ENCODE results near the gene FUT6. TPM values are rescaled to one million over a fixed set of nuclear protein-coding genes. Genes with fewer than 3 reads are reported as not detected.

Gene FUT6
- total and polyA plus RNA-seq, 4 donors, result 0.67 to 2.6 (median 1.9) TPM; not detected in 1

- Histone ChIP-seq H3K27me3 (ENCODE audit: control insufficient read depth in 3 of 3, insufficient read depth in 3 of 3, low read length in 2 of 3) (no peaks in the 10 kb centered on the region), H3K27ac (ENCODE audit: low read depth in 1 of 2, low read length in 1 of 2) (no peak overlapping the region), H3K9me3 (ENCODE audit: control insufficient read depth in 4 of 4, insufficient read depth in 3 of 4, low read length in 3 of 4) (peaks cover 0 to 3% (median 0%) of the 10 kb centered on the region in 4 donors), H3K9ac (ENCODE audit: insufficient read depth in 1 of 2, low read length in 2 of 2) (no peak overlapping the region), H3K4me1 (ENCODE audit: control insufficient read depth in 5 of 5, insufficient read depth in 5 of 5, low read length in 5 of 5) (no peaks in the 10 kb centered on the region), H3K4me3 (no peak overlapping the region), H3K36me3 (ENCODE audit: control insufficient read depth in 4 of 4, insufficient read depth in 4 of 4, low read length in 4 of 4) (no peaks in the 10 kb centered on the region)
- 90 to 94% methylated on average over 7 of the region's 7 CpGs for WGBS, 2 donors
- no peak for TF ChIP-seq CTCF (IDR thresholded peaks at IDR 0.05; ENCODE audit: control extremely low read depth, extremely low read depth)
- no peak for DNase-seq
- no peak for ATAC-seq (ENCODE audit: insufficient read depth, low FRiP score)
Measured at GRCh38 chr19:5795382-5795919, 44.1 kb downstream of the FUT6 start.

- ATAC-seq (ENCODE audit: insufficient read depth, low FRiP score) (no peak), DNase-seq (no peak)
Measured at GRCh38 chr19:5793188-5793587, 46.3 kb downstream of the FUT6 start.

GRCh38 chr19:5792224-5792623 lies 47.3 kb downstream of the FUT6 start:
- TF ChIP-seq CTCF (IDR thresholded peaks at IDR 0.05; ENCODE audit: control extremely low read depth, extremely low read depth), result no peak

More at GRCh38 chr19:5793188-5793587, 46.3 kb downstream of the FUT6 start:
- Histone ChIP-seq H3K4me1 (ENCODE audit: control insufficient read depth in 5 of 5, insufficient read depth in 5 of 5, low read length in 5 of 5) (peaks cover 0 to 6% (median 4%) of the 10 kb centered on the region in 5 donors), H3K9me3 (ENCODE audit: control insufficient read depth in 4 of 4, insufficient read depth in 3 of 4, low read length in 3 of 4) (peaks cover 0 to 3% (median 0%) of the 10 kb centered on the region in 4 donors), H3K27ac (ENCODE audit: low read depth in 1 of 2, low read length in 1 of 2) (no peak overlapping the region), H3K27me3 (ENCODE audit: control insufficient read depth in 3 of 3, insufficient read depth in 3 of 3, low read length in 2 of 3) (no peaks in the 10 kb centered on the region), H3K9ac (ENCODE audit: insufficient read depth in 1 of 2, low read length in 2 of 2) (no peak overlapping the region), H3K36me3 (ENCODE audit: control insufficient read depth in 4 of 4, insufficient read depth in 4 of 4, low read length in 4 of 4) (peaks cover 3 to 17% (median 11%) of the 10 kb centered on the region in 4 donors), H3K4me3 (no peak overlapping the region)
- WGBS, 2 donors, result 92 to 94% methylated on average over 3 of the region's 3 CpGs
- TF ChIP-seq CTCF (IDR thresholded peaks at IDR 0.05; ENCODE audit: control extremely low read depth, extremely low read depth), result no peak

More at GRCh38 chr19:5792224-5792623, 47.3 kb downstream of the FUT6 start:
- ATAC-seq (ENCODE audit: insufficient read depth, low FRiP score) (no peak), DNase-seq (no peak)
- Histone ChIP-seq H3K27me3 (ENCODE audit: control insufficient read depth in 3 of 3, insufficient read depth in 3 of 3, low read length in 2 of 3) (no peaks in the 10 kb centered on the region), H3K36me3 (ENCODE audit: control insufficient read depth in 4 of 4, insufficient read depth in 4 of 4, low read length in 4 of 4) (peaks cover 8 to 27% (median 15%) of the 10 kb centered on the region in 4 donors), H3K4me3 (no peak overlapping the region), H3K9ac (ENCODE audit: insufficient read depth in 1 of 2, low read length in 2 of 2) (no peak overlapping the region), H3K27ac (ENCODE audit: low read depth in 1 of 2, low read length in 1 of 2) (no peak overlapping the region), H3K4me1 (ENCODE audit: control insufficient read depth in 5 of 5, insufficient read depth in 5 of 5, low read length in 5 of 5) (peaks cover 0 to 6% (median 4%) of the 10 kb centered on the region in 5 donors), H3K9me3 (ENCODE audit: control insufficient read depth in 4 of 4, insufficient read depth in 3 of 4, low read length in 3 of 4) (peaks cover 0 to 1% (median 0%) of the 10 kb centered on the region in 4 donors)
- WGBS, 2 donors, result 95 to 97% methylated on average over 18 of the region's 18 CpGs
